Lower leg skin (tissue), 4 donors: ENCODE data around the gene SEC24D. TPM values are rescaled to one million over a fixed set of nuclear protein-coding genes. Genes with fewer than 3 reads are reported as not detected.

Source experiments
- DNase-seq, 2 donors: peaks; one replicate each; pipeline ENCODE4 v3.0.0-alpha.2; 2019; ENCODE audit warnings: low spot score in 2 of 2
- H3K4me3 ChIP-seq: fragments of 200-600 bp; sonication (generic); 2 replicates; pipeline ENCODE4 v1.5.1; 2017; ENCODE audit warnings: mild to moderate bottlenecking, low read depth; ENCODE audit not compliant: poor library complexity, severe bottlenecking
- POLR2A ChIP-seq, 2 donors: fragments of 450-650 bp; IDR thresholded peaks; one replicate each; pipeline ENCODE4 v1.6.1; 2016 to 2017; ENCODE audit warnings: antibody characterized with exemption in 2 of 2, mild to moderate bottlenecking in 1 of 2, moderate library complexity in 1 of 2
- WGBS, 2 donors: methylation state at CpG; one replicate each; pipeline ENCODE4 v1.1.5; 2018; 5-methylcytosine and 5-hydroxymethylcytosine counted together
- intact Hi-C: fragments of 100-400 bp; cut with DNase I; formaldehyde crosslinking; loops from one replicate; pipeline ENCODE4 v1.15.0; 2023; ENCODE audit warnings: low total_unique reads
- total RNA-seq, 4 donors: library from RNA; depleted of rRNA; stranded (reverse); fragments of >200 nt; gene quantifications; one replicate each; pipeline ENCODE4 v1.1.0, GENCODE V29; 2016
- TF ChIP-seq, protein P1 (sequence below), 3 donors: fragments of 450-650 bp; IDR thresholded peaks; one replicate each; pipeline ENCODE4 v1.5.1; 2016; ENCODE audit warnings: antibody characterized with exemption in 3 of 3, mild to moderate bottlenecking in 3 of 3, moderate library complexity in 2 of 3

SEC24D gene
- total RNA-seq, 4 donors from 2014 or later, result 8.0 to 14.8 (median 12.9) TPM

DNA sequence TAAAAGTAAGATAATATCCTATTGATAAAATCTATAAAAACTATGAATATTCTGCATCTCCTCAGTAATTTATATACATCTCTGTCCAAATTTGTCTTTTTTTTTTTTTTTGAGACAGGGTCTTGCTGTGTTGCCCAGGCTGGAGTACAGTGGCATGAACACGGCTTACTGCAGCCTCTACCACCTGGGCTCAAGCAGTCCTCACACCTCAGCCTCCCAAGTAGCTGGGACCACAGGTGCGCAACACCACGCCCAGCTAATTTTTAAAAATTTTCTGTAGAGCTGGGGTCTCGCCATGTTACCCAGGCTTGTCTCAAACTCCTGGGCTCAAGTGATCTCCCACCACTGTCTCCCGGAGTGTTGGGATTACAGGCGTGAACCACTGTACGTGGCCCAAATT, 12.3 kb upstream of the SEC24D start:
- WGBS, 2 donors, result 95 to 99% methylated on average over 7 of the region's 7 CpGs
- intact Hi-C loops, result no loop called here
- H3K4me3 ChIP-seq, result no peak overlapping the region
- TF ChIP-seq, protein P1, sequence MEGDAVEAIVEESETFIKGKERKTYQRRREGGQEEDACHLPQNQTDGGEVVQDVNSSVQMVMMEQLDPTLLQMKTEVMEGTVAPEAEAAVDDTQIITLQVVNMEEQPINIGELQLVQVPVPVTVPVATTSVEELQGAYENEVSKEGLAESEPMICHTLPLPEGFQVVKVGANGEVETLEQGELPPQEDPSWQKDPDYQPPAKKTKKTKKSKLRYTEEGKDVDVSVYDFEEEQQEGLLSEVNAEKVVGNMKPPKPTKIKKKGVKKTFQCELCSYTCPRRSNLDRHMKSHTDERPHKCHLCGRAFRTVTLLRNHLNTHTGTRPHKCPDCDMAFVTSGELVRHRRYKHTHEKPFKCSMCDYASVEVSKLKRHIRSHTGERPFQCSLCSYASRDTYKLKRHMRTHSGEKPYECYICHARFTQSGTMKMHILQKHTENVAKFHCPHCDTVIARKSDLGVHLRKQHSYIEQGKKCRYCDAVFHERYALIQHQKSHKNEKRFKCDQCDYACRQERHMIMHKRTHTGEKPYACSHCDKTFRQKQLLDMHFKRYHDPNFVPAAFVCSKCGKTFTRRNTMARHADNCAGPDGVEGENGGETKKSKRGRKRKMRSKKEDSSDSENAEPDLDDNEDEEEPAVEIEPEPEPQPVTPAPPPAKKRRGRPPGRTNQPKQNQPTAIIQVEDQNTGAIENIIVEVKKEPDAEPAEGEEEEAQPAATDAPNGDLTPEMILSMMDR (IDR thresholded peaks at IDR 0.05), result no peak
- no peak for TF ChIP-seq POLR2A (IDR thresholded peaks at IDR 0.05)
- DNase-seq, result no peak

DNA sequence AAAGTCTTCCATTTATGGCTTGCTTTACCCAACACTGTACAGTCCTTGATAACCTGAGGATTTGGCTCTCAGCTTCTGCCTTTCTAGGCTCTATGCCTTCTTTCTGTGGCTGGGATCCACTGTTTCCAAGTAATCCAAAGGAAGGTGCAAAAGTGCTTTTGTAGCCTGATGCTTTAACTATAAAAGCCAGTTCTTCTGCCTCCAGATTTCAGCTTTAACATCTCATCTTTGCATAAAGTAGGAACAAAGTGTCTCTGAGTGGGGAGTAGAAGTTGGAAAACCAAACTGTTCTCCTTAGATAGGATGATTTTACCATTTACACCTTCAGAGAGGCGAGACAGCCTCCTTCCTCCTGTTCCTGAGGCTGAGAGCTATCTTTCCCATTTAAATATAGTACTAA, 11.1 kb upstream of the SEC24D start:
- 85 to 100% methylated on average over 1 of the region's 1 CpG for WGBS, 2 donors
- intact Hi-C loops, result no loop called here
- no peak overlapping the region for H3K4me3 ChIP-seq
- DNase-seq, result no peak
- TF ChIP-seq, protein P1 (IDR thresholded peaks at IDR 0.05), result no peak
- no peak for TF ChIP-seq POLR2A (IDR thresholded peaks at IDR 0.05)

DNA sequence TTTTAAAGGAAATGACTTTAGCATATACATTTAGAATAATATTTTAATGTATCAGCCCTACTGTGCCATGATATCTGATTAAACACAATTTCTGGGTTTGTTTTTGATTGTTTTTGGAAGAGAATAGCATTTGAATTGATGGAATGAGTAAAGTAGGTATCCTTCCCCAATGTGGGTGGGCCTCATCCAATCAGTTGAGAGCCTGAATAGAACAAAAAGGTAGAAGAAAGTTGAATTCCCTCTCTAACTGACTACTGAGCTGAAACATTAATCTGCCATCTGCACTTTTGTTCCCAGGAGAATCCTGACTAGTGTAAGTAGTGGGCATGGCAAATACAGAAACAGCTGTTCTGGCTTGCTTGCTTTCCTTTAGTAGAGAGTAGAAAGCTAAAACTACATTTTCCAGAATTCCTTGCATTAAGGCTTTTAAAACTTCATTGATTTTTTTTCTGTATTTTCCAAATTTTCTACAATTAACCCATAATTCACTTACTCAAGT, 9.7 kb upstream of the SEC24D start:
- TF ChIP-seq, protein P1 (IDR thresholded peaks at IDR 0.05), result no peak
- TF ChIP-seq POLR2A (IDR thresholded peaks at IDR 0.05), result no peak
- DNase-seq, result no peak
- H3K4me3 ChIP-seq, result no peak overlapping the region
- intact Hi-C loops, result no loop called here

DNA sequence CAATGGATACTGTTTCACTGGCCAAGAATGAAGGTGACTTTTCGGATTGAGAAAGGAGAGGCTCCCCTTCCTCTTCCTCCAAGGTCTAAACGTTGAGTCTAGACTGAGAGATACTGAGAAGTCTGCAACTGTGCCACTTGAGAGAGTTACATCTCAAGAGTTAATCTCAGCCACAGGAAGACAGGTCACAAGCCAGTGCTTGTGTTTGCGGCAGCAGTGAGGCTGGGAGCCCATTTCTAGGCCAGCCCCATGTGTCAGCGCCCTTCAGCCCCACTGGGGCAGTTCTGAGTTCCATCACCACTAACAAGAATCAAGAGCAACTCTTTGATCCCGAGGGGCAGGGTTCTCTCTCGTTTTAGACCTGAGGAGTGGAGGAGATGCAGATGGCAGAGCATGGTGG, 7.3 kb upstream of the SEC24D start:
- 74 to 78% methylated on average over 6 of the region's 6 CpGs for WGBS, 2 donors
- DNase-seq, result no peak
- intact Hi-C loops, result no loop called here
- no peak overlapping the region for H3K4me3 ChIP-seq
- TF ChIP-seq POLR2A (IDR thresholded peaks at IDR 0.05), result no peak
- TF ChIP-seq, protein P1 (IDR thresholded peaks at IDR 0.05), result no peak

DNA sequence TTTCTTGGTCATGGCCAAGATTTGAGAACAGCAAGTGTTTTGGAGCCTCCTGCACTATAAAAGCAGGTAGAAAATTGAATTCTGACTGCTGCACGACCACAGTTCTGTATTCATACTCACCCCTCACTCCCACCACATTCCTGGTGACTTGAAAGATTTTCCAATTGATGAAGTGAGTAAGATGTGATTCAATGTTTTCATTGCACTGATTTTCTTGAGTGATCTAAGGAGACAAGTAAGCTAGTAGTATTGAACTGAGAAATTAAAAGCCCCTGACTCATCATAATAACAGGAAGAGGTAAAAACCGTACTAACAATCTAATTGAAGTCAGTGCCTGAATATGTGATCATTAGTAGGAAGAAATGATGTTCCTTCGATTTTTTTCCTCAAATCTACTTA, 6.1 kb upstream of the SEC24D start:
- DNase-seq, result no peak
- intact Hi-C loops, result no loop called here
- 71 to 80% methylated on average over 3 of the region's 3 CpGs for WGBS, 2 donors
- TF ChIP-seq POLR2A (IDR thresholded peaks at IDR 0.05), result no peak
- TF ChIP-seq, protein P1 (IDR thresholded peaks at IDR 0.05), result no peak
- H3K4me3 ChIP-seq, result no peak overlapping the region

DNA sequence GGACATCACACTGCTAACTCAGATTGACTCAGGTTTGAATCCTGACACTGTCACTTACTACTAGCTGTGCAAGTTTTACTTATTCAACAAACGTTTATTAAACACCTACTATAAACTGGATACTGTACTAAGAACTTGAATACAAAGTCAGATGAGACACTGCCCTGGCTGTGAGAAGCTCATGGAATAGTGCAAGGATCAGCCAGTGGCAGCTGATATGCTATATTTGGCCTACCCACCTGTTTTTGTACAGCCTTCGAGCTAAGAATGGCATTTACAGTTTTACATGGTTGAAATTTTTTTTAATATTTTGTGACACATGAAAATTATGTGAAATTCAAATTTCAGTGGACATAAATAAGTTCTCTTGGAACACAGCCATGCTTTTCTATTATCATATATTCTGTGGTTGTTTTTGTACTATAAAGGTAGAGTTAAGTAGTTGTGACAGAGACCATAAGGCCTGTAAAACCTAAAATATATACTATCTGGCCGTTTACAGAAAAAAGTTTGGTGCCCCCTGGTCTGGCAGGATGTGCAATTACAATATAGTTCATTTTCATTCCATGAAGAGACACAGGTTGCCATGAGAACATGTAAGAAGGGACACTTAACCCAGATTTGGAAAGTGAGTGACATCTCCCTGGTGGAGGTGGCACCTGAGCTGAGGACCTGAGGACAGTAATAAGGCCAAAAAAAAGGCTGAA, 3.4 kb upstream of the SEC24D start:
- intact Hi-C loops, result no loop called here
- TF ChIP-seq, protein P1 (IDR thresholded peaks at IDR 0.05), result no peak
- TF ChIP-seq POLR2A (IDR thresholded peaks at IDR 0.05), result no peak
- WGBS, 2 donors, result 78 to 82% methylated on average over 3 of the region's 3 CpGs
- H3K4me3 ChIP-seq, result no peak overlapping the region
- DNase-seq, result no peak
